Tibial nerve (tissue), 4 donors: ENCODE measurements around the gene RPLP1. TPM values are rescaled to one million over a fixed set of nuclear protein-coding genes. Genes with fewer than 3 reads are reported as not detected.

Experiments
- DNase-seq, 2 donors: peaks; one replicate each; pipeline ENCODE4 v3.0.0-alpha.2; 2019; ENCODE audit warnings: low spot score in 2 of 2
- H3K27ac ChIP-seq, 4 donors: fragments of 200-600 bp; sonication (generic) in 3 of 4; one replicate each; pipeline ENCODE4 v1.5.1; 2017 to 2019; ENCODE audit warnings: mild to moderate bottlenecking in 1 of 4
- H3K27me3 ChIP-seq, 2 donors: fragments of 200-600 bp; sonication (generic) in 1 of 2; one replicate each; pipeline versions ENCODE4 v1.5.1 to v1.6.0; 2017 to 2019
- H3K36me3 ChIP-seq, 3 donors: fragments of 200-600 bp; sonication (generic); one replicate each; pipeline ENCODE4 v1.5.1; 2018 to 2019
- H3K4me1 ChIP-seq, 4 donors: fragments of 200-600 bp; sonication (generic) in 3 of 4; one replicate each; pipeline ENCODE4 v1.5.1; 2017 to 2019
- H3K4me3 ChIP-seq, 4 donors: fragments of 200-600 bp; sonication (generic) in 3 of 4; one replicate each; pipeline ENCODE4 v1.5.1; 2017 to 2019; ENCODE audit warnings: mild to moderate bottlenecking in 1 of 4, moderate library complexity in 1 of 4
- H3K9me3 ChIP-seq, 4 donors: fragments of 200-600 bp; sonication (generic) in 3 of 4; one replicate each; pipeline ENCODE4 v1.5.1; 2017 to 2019
- CTCF ChIP-seq, 5 experiments: fragments of 200-600 bp in 3 of 5; fragments of 450-650 bp in 2 of 5; sonication (generic) in 3 of 5; IDR thresholded peaks; one replicate each; pipeline ENCODE4 v1.5.1; 2016 to 2019; ENCODE audit warnings: antibody characterized with exemption in 5 of 5, mild to moderate bottlenecking in 3 of 5, moderate library complexity in 2 of 5
- EP300 ChIP-seq, 2 donors: sonication (generic); formaldehyde crosslinking; IDR thresholded peaks; one replicate each; pipeline ENCODE4 v1.6.1; 2017; ENCODE audit warnings: antibody characterized with exemption in 2 of 2, mild to moderate bottlenecking in 1 of 2
- POLR2A ChIP-seq, 2 donors: fragments of 450-650 bp; IDR thresholded peaks; one replicate each; pipeline ENCODE4 v1.6.1; 2017; ENCODE audit warnings: antibody characterized with exemption in 2 of 2, mild to moderate bottlenecking in 2 of 2, moderate library complexity in 2 of 2
- WGBS, 2 donors: methylation state at CpG; one replicate each; pipeline ENCODE4 v1.1.5; 2018; 5-methylcytosine and 5-hydroxymethylcytosine counted together
- total RNA-seq, 4 donors: library from RNA; depleted of rRNA; stranded (reverse); fragments of >200 nt; gene quantifications; one replicate each; pipeline ENCODE4 v1.1.0, GENCODE V29; 2016

RPLP1 gene
- total RNA-seq, result 100 to 1,000 TPM; 435 to 693 (median 620) TPM

GRCh38 chr15:69452692-69453521 is at the start of gene RPLP1:
TSS of gene RPLP1 (plus strand) at chr15:69452818. CDS start at chr15:69452949, 131 bp downstream.
- TF ChIP-seq POLR2A (IDR thresholded peaks at IDR 0.05) (peak; percentile 68 to 88), EP300 (IDR thresholded peaks at IDR 0.05) (peak; percentile 67 to 99), CTCF (IDR thresholded peaks at IDR 0.05) (peak in 2 of 5 experiments; percentile 12 to 24)
- H3K27me3 ChIP-seq, result no peaks in the 10 kb centered on the region
- H3K36me3 ChIP-seq, result peaks cover 0 to 27% (median 9%) of the 10 kb centered on the region in 3 donors
- no peaks in the 10 kb centered on the region for H3K9me3 ChIP-seq
- DNase-seq, result peak; percentile 95 to 96
- WGBS, 2 donors, result 0% methylated on average over 36 to 43 of the region's 77 CpGs
- H3K4me1 ChIP-seq, result peaks cover 0 to 37% (median 19%) of the 10 kb centered on the region in 4 donors
- peak within 1 kb of the TSS; percentile 53 to 95 (median 90) for H3K27ac ChIP-seq
- peak within 1 kb of the TSS; percentile 85 to 97 (median 90) for H3K4me3 ChIP-seq

- Histone ChIP-seq H3K27me3 (no peaks in the 10 kb centered on the region), H3K4me3 (no peak overlapping the region), H3K4me1 (no peaks in the 10 kb centered on the region), H3K9me3 (no peaks in the 10 kb centered on the region), H3K27ac (no peak overlapping the region), H3K36me3 (no peaks in the 10 kb centered on the region)
- 69 to 71% methylated on average over 4 of the region's 4 CpGs for WGBS, 2 donors
- TF ChIP-seq EP300 (IDR thresholded peaks at IDR 0.05), result no peak
- no peak for TF ChIP-seq POLR2A (IDR thresholded peaks at IDR 0.05)
- TF ChIP-seq CTCF (IDR thresholded peaks at IDR 0.05), result no peak
- DNase-seq, result no peak
These were observed 49.0 kb upstream of the RPLP1 start for GRCh38 chr15:69403594-69403993.

DNA sequence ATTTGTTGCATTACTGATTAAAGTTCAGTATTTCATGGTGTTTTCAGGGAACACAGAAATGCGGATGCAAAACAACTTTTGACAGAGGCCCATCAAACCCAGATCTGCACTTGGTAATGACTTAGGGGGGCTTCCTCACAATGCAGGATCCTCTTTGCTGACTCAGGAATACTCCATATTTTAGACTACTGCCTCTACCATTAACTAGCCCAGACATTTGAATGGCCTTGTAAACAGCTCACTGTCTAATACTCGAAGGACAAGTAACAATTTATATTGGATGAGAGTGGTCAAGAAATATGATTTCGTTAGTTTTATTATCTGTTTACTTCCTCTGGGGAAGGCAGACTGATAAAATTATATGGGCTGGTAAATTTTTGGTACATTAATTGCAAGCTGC is 47.5 kb upstream of the RPLP1 start:
- 58 to 59% methylated on average over 3 of the region's 3 CpGs for WGBS, 2 donors
- TF ChIP-seq POLR2A (IDR thresholded peaks at IDR 0.05) (no peak), CTCF (IDR thresholded peaks at IDR 0.05) (no peak), EP300 (IDR thresholded peaks at IDR 0.05) (no peak)

GRCh38 chr15:69407719-69408400 is 44.8 kb upstream of the RPLP1 start:
- no peak for TF ChIP-seq EP300 (IDR thresholded peaks at IDR 0.05)
- TF ChIP-seq CTCF (IDR thresholded peaks at IDR 0.05), result no peak
- TF ChIP-seq POLR2A (IDR thresholded peaks at IDR 0.05), result no peak

More for the DNA sequence above, 47.5 kb upstream of the RPLP1 start:
- Histone ChIP-seq H3K4me3 (no peak overlapping the region), H3K4me1 (no peaks in the 10 kb centered on the region), H3K36me3 (no peaks in the 10 kb centered on the region), H3K9me3 (no peaks in the 10 kb centered on the region), H3K27me3 (no peaks in the 10 kb centered on the region), H3K27ac (no peak overlapping the region)
- no peak for DNase-seq

DNA sequence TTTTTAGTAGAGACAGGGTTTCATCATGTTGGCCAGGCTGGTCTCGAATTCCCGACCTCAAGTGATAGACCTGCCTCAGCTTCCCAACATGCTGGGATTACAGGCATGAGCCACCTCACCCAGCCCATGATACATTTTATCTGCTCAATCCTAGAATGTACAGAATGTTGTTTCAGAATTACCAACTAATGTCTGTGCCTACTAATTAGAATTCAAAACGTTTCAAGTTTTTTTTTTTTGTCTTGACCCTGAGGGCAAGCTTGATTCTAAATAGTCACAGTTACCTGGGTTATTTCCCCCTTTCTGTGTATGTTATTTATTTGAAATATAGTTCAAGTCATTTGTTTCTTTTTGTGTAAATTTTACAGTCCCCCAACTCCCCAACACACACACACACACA is 43.8 kb upstream of the RPLP1 start:
- WGBS, 2 donors, result 62 to 71% methylated on average over 3 of the region's 3 CpGs
- peaks cover 0 to 3% (median 0%) of the 10 kb centered on the region in 4 donors for H3K4me1 ChIP-seq
- H3K27me3 ChIP-seq, result no peaks in the 10 kb centered on the region
- H3K36me3 ChIP-seq, result no peaks in the 10 kb centered on the region
- H3K4me3 ChIP-seq, result no peak overlapping the region
- H3K27ac ChIP-seq, result no peak overlapping the region
- DNase-seq, result no peak
- TF ChIP-seq CTCF (IDR thresholded peaks at IDR 0.05), result no peak
- no peak for TF ChIP-seq EP300 (IDR thresholded peaks at IDR 0.05)
- no peak for TF ChIP-seq POLR2A (IDR thresholded peaks at IDR 0.05)
- H3K9me3 ChIP-seq, result no peaks in the 10 kb centered on the region

More at GRCh38 chr15:69407719-69408400, 44.8 kb upstream of the RPLP1 start:
- no peaks in the 10 kb centered on the region for H3K4me1 ChIP-seq
- WGBS, 2 donors, result 82 to 84% methylated on average over 3 of the region's 3 CpGs
- H3K27ac ChIP-seq, result no peak overlapping the region
- H3K4me3 ChIP-seq, result no peak overlapping the region
- H3K36me3 ChIP-seq, result no peaks in the 10 kb centered on the region
- no peaks in the 10 kb centered on the region for H3K9me3 ChIP-seq
- DNase-seq, result no peak
- H3K27me3 ChIP-seq, result no peaks in the 10 kb centered on the region
